ENCODE data around the gene COL4A6. TPM values are rescaled to one million over a fixed set of nuclear protein-coding genes. Genes with fewer than 3 reads are reported as not detected.

COL4A6 gene
- total RNA-seq, 1 donor from 2014 or later, result 1.8 TPM

- Histone ChIP-seq H3K9me3 (no peaks in the 10 kb centered on the region), H3K4me1 (no peaks in the 10 kb centered on the region), H3K4me3 (no peak overlapping the region), H3K36me3 (no peaks in the 10 kb centered on the region), H3K27me3 (no peaks in the 10 kb centered on the region), H3K27ac (no peak overlapping the region)
- DNase-seq (no peak), ATAC-seq (no peak)
- TF ChIP-seq CTCF (IDR thresholded peaks at IDR 0.05), result no peak
- intact Hi-C loops (cut with DNase I), result no loop called here
These were observed 216.8 kb downstream of the COL4A6 start for GRCh38 chrX:108221301-108221864.

GRCh38 chrX:108219949-108220601, 218.1 kb downstream of the COL4A6 start:
- Histone ChIP-seq H3K36me3 (no peaks in the 10 kb centered on the region), H3K27me3 (no peaks in the 10 kb centered on the region), H3K4me3 (no peak overlapping the region), H3K9me3 (no peaks in the 10 kb centered on the region), H3K4me1 (no peaks in the 10 kb centered on the region), H3K27ac (no peak overlapping the region)
- DNase-seq (no peak), ATAC-seq (no peak)
- intact Hi-C loops (cut with DNase I), result no loop called here
- no peak for TF ChIP-seq CTCF (IDR thresholded peaks at IDR 0.05)

- H3K4me1 ChIP-seq, result no peaks in the 10 kb centered on the region
- no peak overlapping the region for H3K4me3 ChIP-seq
- H3K36me3 ChIP-seq, result no peaks in the 10 kb centered on the region
- ATAC-seq (no peak), DNase-seq (no peak)
- no peaks in the 10 kb centered on the region for H3K27me3 ChIP-seq
- H3K27ac ChIP-seq, result no peak overlapping the region
- no peak for TF ChIP-seq CTCF (IDR thresholded peaks at IDR 0.05)
- no peaks in the 10 kb centered on the region for H3K9me3 ChIP-seq
- intact Hi-C loops (cut with DNase I), result no loop called here
These were observed 220.3 kb downstream of the COL4A6 start for GRCh38 chrX:108217876-108218275.

- Histone ChIP-seq H3K36me3 (no peaks in the 10 kb centered on the region), H3K27me3 (no peaks in the 10 kb centered on the region), H3K4me1 (no peaks in the 10 kb centered on the region), H3K9me3 (no peaks in the 10 kb centered on the region), H3K4me3 (no peak overlapping the region), H3K27ac (no peak overlapping the region)
- DNase-seq (no peak), ATAC-seq (peak; percentile 48)
- no peak for TF ChIP-seq CTCF (IDR thresholded peaks at IDR 0.05)
- intact Hi-C loops (cut with DNase I), result no loop called here
These were observed 221.2 kb downstream of the COL4A6 start for GRCh38 chrX:108216919-108217571.

GRCh38 chrX:108216405-108216804, 221.8 kb downstream of the COL4A6 start:
- Histone ChIP-seq H3K4me3 (no peak overlapping the region), H3K27ac (no peak overlapping the region), H3K4me1 (no peaks in the 10 kb centered on the region), H3K36me3 (no peaks in the 10 kb centered on the region), H3K9me3 (no peaks in the 10 kb centered on the region), H3K27me3 (no peaks in the 10 kb centered on the region)
- intact Hi-C loops (cut with DNase I), result no loop called here
- ATAC-seq, result no peak
- TF ChIP-seq CTCF (IDR thresholded peaks at IDR 0.05), result no peak
- no peak for DNase-seq

Data from upper lobe of right lung (tissue), 1 donor.